Measurements from ENCODE around the gene LINC01488. TPM values are rescaled to one million over a fixed set of nuclear protein-coding genes. Genes with fewer than 3 reads are reported as not detected.
A peak's percentile ranks its signal among the peaks of the same experiment; 100 is the strongest.

The LINC01488 gene
- total RNA-seq, 2 donors from 2014 or later, result not detected

- intact Hi-C loops (cut with DNase I), result no loop called here
These were observed 20.8 kb upstream of the LINC01488 start for GRCh38 chr11:69460540-69461257.

DNA sequence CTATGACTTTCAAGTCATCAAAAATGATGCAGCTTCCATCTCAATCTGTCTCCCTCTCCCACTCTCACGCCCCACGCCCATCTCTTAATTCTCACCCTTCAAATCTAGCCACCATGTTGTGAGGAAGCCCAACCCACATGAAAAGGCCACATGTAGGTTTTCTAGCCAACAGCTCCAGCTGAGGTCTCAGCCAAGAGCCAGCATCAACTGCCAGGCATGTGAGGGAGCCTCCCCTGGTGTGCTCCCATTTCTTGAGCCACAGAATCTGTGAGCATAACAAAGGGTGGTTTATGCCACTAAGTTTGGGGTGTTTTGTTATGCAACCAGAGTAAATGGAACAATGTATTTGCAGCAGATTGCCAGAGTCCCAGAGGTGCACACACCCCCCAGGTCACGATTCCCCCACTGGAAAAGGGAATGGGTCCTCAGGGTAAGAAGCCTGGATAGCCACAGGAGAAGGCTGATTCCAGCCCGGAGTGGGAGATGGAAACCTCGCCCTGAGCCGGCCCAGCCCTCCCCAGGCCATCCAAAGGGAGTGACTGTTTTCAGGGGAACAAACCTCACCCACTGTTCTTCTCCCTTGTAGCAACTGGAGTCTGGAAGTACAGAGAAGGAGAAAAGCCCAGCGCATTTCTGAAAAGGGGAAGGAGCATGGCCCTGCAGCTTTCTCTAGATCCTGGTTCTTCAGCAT is 20.0 kb upstream of the LINC01488 start:
- intact Hi-C loops (cut with DNase I), result no loop called here

More at GRCh38 chr11:69460540-69461257, 20.8 kb upstream of the LINC01488 start:
- peak; percentile 4 for DNase-seq (ENCODE audit: low spot score)

GRCh38 chr11:69462106-69462951 is 19.1 kb upstream of the LINC01488 start:
- intact Hi-C loops (cut with DNase I), result no loop called here
- DNase-seq (ENCODE audit: low spot score), result peak; percentile 90

More for the DNA sequence above, 20.0 kb upstream of the LINC01488 start:
- peak; percentile 48 for DNase-seq (ENCODE audit: low spot score)

DNA sequence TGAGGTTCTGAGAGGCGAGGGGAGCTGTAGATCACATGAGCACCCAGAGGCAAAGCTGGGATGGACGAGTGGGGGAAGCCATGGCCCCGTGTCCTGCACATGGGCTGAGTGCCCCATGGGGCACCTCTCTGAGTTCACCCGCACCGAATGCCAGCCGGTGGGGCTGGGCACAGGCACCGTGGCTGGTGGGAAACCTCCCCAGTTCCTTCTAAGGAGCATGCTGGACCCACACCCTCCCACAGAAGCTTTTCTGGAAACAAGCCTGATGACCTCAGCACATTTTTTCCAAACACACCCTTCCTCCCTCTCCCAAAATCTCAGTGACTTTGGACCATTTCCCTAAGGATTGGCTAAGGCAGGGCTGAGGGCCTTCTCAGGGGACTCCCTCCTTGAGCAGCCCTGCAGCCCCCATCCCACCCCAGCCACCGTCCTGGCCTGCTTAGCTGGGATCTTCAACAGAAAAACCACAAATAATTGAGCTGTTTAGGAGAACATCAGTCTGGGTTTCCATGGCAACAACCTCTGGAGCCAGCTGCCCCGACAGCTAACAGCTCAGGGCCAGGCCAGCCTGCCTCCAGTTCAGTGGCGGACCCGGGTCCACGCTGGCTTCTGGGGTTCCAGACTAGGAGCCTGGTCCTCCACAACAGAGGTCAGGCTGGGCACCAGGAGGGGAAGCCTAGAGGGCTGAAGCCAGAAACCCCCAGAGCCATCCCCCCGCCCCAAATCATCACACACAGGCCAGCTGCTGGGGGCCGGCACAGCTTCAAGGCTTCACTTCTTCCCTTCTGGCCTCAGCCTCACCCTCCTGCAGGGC is 18.1 kb upstream of the LINC01488 start:
- intact Hi-C loops (cut with DNase I), result no loop called here
- peak; percentile 90 for DNase-seq (ENCODE audit: low spot score)

DNA sequence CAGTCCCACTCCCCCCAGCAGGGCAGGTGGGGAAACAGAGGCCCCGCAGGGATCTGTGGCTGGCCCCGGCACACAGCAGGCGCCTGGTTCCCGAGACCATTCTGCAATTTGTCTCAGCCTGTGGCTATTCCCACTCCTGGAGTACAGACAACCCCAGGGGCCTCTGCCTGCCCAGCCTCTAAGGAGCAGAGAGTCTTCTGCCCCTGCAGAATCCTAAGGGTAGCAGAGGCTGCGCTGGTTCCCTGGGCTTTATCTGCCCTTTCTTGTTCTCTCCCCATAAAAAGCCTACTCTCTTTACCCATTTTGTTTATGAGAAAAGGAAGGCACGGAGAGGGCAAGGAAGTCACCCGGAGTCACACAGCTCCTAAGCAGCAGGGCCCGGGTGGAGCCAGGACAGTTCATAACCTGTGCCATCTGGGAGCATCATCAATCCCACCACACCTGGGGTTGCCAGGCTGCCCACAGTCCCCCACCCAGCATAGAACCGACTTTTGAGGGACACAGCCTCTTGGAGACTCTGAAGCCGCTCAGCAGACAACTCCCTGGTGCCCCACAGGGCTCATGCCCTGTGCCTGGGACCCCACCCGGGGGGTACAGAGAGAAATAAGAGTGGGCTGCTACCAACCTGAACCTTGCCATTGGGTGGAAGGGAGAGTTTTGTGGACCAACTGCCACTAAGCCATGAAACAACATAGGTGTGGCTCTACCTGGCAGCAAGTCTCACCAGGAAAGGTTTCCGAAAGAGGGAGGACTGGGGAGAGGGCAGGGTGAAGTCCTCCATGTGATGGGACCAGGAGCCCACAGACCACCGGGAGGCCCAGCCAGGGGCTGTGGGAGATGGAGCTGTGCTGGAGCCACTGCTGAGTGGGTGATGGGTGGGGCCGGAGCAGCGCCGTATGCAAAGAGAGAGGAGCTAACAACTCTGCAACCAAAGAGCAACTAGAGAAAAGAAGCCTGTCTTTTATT is 17.2 kb upstream of the LINC01488 start:
- intact Hi-C loops (cut with DNase I), result no loop called here
- DNase-seq (ENCODE audit: low spot score), result peak; percentile 64

- intact Hi-C loops (cut with DNase I), result no loop called here
- DNase-seq (ENCODE audit: low spot score), result peak; percentile 73
These were observed 16.0 kb upstream of the LINC01488 start for GRCh38 chr11:69465236-69466000.

DNA sequence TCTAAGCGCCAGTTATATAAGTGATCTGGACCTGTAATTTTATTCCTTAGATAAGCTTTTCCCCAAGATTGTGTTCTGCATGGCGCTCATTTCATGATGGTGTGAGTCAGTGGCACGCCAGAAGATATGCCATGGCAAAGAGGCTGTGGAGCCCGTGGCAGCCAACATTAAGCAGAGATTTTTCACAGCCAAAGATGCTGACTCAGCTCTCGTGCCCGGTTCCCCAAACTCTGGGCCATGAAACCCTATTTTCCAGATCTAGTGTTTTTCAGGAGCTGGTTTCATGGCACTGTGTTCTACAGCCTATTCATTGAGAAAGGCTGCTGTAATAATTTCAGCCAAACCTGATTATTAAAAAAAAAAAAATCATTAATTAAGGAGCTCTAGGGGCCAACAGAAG is 15.4 kb upstream of the LINC01488 start:
- intact Hi-C loops (cut with DNase I), result no loop called here
- peak; percentile 19 for DNase-seq (ENCODE audit: low spot score)

GRCh38 chr11:69467196-69467595 is 14.3 kb upstream of the LINC01488 start:
- DNase-seq (ENCODE audit: low spot score), result peak; percentile 14
- intact Hi-C loops (cut with DNase I), result no loop called here

DNA sequence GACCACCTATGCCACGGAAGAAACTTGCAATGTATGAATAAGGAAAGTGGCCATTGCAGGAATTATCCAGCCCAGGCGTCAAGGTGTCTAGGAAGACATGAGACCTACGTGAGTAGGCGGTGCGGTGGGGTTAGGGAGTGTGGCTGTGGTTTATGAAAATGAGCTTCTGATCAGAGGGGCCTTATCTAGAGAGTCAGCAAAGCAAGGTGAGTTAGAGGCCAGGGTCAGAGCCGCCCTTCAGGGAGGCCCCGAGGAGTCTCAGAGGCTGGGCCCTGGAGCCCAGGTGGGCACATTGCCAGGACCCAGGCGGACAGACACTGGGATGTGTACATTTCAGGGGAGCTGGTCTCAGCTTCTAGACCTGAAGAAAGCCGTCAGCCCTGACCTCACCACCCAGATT is 13.8 kb upstream of the LINC01488 start:
- intact Hi-C loops (cut with DNase I), result no loop called here
- DNase-seq (ENCODE audit: low spot score), result peak; percentile 47

DNA sequence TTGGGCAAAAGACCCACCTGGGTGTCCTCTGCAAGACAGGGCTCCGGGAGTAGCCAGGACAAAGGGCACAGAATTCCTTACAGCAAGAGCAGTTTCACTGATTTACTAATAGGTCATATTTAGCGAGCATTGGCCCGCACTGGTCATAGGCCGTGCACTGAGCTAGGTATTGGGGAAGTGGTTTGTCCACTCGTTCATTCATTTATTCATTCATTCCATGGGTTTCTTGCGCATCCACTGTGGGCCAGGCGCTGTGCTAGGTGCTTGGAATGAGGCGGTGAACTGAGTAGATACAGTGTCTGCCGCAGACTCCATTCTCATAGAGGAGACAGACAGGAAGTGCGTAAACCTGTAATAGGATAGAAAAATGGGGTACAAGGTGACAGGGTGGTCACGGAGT is 13.2 kb upstream of the LINC01488 start:
- peak; percentile 56 for DNase-seq (ENCODE audit: low spot score)
- intact Hi-C loops (cut with DNase I), result no loop called here

DNA sequence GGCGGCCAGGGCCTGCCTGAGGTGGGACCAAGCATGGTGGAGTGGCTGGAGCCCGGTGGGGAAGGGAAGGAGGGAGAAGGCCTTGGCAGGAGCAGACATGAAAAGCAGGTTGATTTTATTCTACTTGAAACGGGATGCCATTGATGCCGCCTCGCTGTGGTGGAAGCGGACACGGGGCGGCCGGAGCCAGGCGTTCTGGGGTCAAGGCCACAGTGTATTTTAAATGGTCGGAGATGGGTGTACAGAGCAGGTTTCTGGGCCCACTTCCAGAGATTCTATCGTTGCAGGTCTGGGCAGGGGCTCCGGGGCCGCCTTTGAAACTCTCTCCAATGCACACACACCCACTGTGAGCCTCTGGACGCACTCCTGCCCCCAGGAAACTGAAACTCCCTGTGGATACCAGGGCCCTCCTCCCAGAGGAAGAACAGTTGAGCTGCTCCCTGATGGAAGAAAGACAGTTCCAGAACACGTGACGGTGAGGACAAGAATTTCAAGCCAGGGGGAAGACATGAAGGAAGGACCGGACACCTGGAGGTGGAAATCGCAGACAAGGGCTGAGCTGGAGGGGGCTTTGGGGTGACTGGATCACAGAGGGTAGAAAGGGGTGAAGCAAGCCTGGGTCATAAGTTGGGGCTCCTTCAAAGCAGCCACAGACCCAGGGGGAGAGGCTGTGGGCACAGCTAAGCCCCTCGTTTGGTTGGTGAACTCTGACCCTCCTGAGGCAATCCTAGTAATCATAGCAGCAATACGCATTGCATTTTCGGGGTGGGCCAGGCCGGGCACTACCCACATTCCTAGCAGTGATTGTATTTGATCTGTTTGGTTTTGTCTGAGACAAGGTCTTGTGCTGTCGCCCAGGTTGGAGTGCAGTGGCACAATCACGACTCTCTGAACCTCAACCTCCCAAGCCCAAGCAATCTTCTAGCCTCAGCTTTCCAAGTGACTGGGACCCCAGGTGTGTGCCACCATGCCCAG is 12.3 kb upstream of the LINC01488 start:
- peak; percentile 67 for DNase-seq (ENCODE audit: low spot score)
- intact Hi-C loops (cut with DNase I), result no loop called here

DNA sequence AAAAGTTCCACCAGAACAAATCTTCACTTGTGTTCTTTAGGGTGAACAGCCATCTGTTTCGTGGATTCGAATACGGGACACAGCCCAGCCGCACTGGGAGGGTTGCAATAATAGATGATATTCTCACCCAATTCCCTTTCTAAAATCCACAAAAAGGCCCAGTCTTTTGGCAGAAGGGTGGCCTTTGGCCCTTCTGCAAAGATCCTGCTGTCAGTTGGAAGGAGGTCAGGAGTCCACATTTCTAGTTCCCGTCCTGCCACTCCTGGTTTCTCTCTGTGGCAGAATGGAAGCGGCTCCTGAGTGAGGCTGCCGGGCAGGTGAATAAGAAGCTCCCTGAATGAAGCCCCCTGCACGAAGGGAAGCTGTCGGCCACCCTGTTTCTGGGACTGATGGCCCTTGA is 11.2 kb upstream of the LINC01488 start:
- peak; percentile 10 for DNase-seq (ENCODE audit: low spot score)
- intact Hi-C loops (cut with DNase I), result loop anchor here in 1 of 2 donors (10.0 kb wide), 1 partner anchor 304 kb away; the partner anchor contains the start of gene FGF4

- intact Hi-C loops (cut with DNase I), result loop anchor here in 1 of 2 donors (10.0 kb wide), 1 partner anchor 304 kb away; the partner anchor contains the start of gene FGF4
- peak; percentile 58 for DNase-seq (ENCODE audit: low spot score)
These were observed 10.4 kb upstream of the LINC01488 start for GRCh38 chr11:69470793-69471728.

GRCh38 chr11:69471729-69472540 is 9.5 kb upstream of the LINC01488 start:
- peak; percentile 65 for DNase-seq (ENCODE audit: low spot score)
- intact Hi-C loops (cut with DNase I), result loop anchor here in 1 of 2 donors (10.0 kb wide), 1 partner anchor 303 kb away; the partner anchor contains the start of gene FGF4
